ENCODE results near the gene OPRM1.

OPRM1 gene

DNA sequence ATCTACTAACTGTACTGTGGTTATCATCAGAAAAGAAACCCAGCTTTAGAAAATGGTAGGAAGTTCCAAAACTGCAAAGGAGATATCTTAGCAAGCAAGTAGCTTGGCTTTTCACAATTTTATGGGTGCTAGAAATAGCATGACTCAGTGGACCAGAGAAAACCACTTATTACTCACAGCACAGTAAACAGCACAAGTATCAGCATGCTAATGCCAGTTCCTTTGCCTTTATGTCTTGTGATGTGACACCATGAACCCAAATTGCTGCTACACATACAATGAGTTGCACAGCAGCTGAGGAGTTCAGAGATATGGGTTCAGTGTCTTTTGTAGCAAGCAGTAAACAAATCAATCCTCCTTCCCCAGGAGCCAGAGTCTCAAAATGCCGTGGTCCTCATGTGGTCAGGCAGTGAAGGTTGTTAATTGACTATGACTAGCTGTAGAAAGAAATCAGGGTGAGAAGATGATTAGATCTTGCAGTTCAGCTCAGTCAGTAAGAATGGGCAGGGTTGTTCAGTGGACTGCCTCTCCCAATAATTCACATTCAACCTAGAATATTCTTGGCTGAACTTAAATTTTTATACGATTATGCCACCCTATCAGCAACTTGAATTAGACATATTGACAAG, 73.3 kb downstream of the OPRM1 start:
- no peaks in the 10 kb centered on the region for H3K27me3 ChIP-seq (ENCODE audit: control insufficient read depth, low read length)
- H3K9me3 ChIP-seq (ENCODE audit: control insufficient read depth, insufficient read depth, low read length) = no peaks in the 10 kb centered on the region
- no peaks in the 10 kb centered on the region for H3F3A ChIP-seq (ENCODE audit: control insufficient read depth, insufficient read depth)
- no peaks in the 10 kb centered on the region for H3K36me3 ChIP-seq (ENCODE audit: control insufficient read depth, low read length)
- TF ChIP-seq, protein P1, sequence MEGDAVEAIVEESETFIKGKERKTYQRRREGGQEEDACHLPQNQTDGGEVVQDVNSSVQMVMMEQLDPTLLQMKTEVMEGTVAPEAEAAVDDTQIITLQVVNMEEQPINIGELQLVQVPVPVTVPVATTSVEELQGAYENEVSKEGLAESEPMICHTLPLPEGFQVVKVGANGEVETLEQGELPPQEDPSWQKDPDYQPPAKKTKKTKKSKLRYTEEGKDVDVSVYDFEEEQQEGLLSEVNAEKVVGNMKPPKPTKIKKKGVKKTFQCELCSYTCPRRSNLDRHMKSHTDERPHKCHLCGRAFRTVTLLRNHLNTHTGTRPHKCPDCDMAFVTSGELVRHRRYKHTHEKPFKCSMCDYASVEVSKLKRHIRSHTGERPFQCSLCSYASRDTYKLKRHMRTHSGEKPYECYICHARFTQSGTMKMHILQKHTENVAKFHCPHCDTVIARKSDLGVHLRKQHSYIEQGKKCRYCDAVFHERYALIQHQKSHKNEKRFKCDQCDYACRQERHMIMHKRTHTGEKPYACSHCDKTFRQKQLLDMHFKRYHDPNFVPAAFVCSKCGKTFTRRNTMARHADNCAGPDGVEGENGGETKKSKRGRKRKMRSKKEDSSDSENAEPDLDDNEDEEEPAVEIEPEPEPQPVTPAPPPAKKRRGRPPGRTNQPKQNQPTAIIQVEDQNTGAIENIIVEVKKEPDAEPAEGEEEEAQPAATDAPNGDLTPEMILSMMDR (IDR thresholded peaks at IDR 0.05; ENCODE audit: low read depth, low read length, poor library complexity, severe bottlenecking) = no peak
- H3K4me2 ChIP-seq (ENCODE audit: low read length) = no peak overlapping the region
- H3K27ac ChIP-seq (ENCODE audit: low read depth, low read length) = no peak overlapping the region
- no peaks in the 10 kb centered on the region for H3K9me2 ChIP-seq (replicated peaks; ENCODE audit: control insufficient read depth, low read length)
- no peaks in the 10 kb centered on the region for H4K20me1 ChIP-seq (ENCODE audit: control insufficient read depth, insufficient read depth, low read depth, low read length)
- no peak overlapping the region for H3K4me3 ChIP-seq (ENCODE audit: low read length)
- no peaks in the 10 kb centered on the region for H3K4me1 ChIP-seq (ENCODE audit: control insufficient read depth, low read length)
- H3K79me2 ChIP-seq (ENCODE audit: control insufficient read depth, low read length) = no peaks in the 10 kb centered on the region

DNA sequence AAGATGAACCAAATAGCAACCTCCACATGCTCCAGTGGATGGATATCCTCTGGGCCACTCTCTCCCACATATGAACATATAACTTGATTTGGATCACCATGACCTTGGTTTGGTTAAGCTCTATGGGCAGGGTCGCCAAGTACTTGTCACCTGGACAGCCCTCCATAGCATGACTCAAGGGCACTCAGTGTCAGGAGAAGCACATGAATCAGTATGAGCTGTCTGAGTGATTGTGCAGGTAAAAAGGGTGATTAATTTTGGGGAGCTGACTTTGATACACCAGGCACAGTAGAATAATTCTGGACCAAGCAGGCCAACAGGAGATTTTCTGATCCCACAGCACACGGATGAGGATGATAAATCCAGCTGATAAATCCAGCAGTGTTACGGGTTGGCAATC, 74.4 kb downstream of the OPRM1 start:
- Histone ChIP-seq H4K20me1 (ENCODE audit: control insufficient read depth, insufficient read depth, low read depth, low read length) (no peaks in the 10 kb centered on the region), H3K27me3 (ENCODE audit: control insufficient read depth, low read length) (no peaks in the 10 kb centered on the region), H3K9me3 (ENCODE audit: control insufficient read depth, insufficient read depth, low read length) (no peaks in the 10 kb centered on the region), H3K4me2 (ENCODE audit: low read length) (no peak overlapping the region), H3K36me3 (ENCODE audit: control insufficient read depth, low read length) (no peaks in the 10 kb centered on the region), H3K4me1 (ENCODE audit: control insufficient read depth, low read length) (no peaks in the 10 kb centered on the region), H3K9me2 (replicated peaks; ENCODE audit: control insufficient read depth, low read length) (no peaks in the 10 kb centered on the region), H3F3A (ENCODE audit: control insufficient read depth, insufficient read depth) (no peaks in the 10 kb centered on the region), H3K79me2 (ENCODE audit: control insufficient read depth, low read length) (no peaks in the 10 kb centered on the region), H3K4me3 (ENCODE audit: low read length) (no peak overlapping the region), H3K27ac (ENCODE audit: low read depth, low read length) (no peak overlapping the region)
- TF ChIP-seq, protein P1 (IDR thresholded peaks at IDR 0.05; ENCODE audit: low read depth, low read length, poor library complexity, severe bottlenecking) = no peak
- no peak for TF ChIP-seq EZH2phosphoT487 (IDR thresholded peaks at IDR 0.05; ENCODE audit: borderline replicate concordance, low read length)

DNA sequence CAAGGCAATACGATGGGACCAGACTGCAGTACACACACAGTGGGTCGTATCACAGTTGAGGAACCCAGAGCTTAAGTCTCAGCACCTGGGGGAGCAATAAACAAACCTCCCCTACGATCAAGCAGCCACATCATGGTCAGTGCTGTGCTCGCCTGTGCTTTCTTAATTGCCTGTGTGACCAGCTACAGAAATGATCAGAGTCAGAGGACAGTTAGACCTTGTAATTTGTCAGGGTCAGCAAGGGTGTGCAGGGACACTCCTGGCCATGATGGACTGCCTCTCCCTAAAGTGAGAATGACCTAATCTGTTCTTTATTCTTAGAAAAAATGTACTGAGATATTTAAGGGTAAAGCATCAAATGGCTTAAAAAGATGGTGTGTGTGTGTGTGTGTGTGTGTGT, 78.4 kb downstream of the OPRM1 start:
- no peaks in the 10 kb centered on the region for H3F3A ChIP-seq (ENCODE audit: control insufficient read depth, insufficient read depth)
- H3K9me2 ChIP-seq (replicated peaks; ENCODE audit: control insufficient read depth, low read length) = no peaks in the 10 kb centered on the region
- H3K4me2 ChIP-seq (ENCODE audit: low read length) = no peak overlapping the region
- TF ChIP-seq, protein P1 (IDR thresholded peaks at IDR 0.05; ENCODE audit: low read depth, low read length, poor library complexity, severe bottlenecking) = no peak
- TF ChIP-seq EZH2phosphoT487 (IDR thresholded peaks at IDR 0.05; ENCODE audit: borderline replicate concordance, low read length) = no peak
- H3K4me1 ChIP-seq (ENCODE audit: control insufficient read depth, low read length) = no peaks in the 10 kb centered on the region
- no peak overlapping the region for H3K4me3 ChIP-seq (ENCODE audit: low read length)
- H4K20me1 ChIP-seq (ENCODE audit: control insufficient read depth, insufficient read depth, low read depth, low read length) = no peaks in the 10 kb centered on the region
- H3K79me2 ChIP-seq (ENCODE audit: control insufficient read depth, low read length) = no peaks in the 10 kb centered on the region
- H3K36me3 ChIP-seq (ENCODE audit: control insufficient read depth, low read length) = no peaks in the 10 kb centered on the region
- H3K27ac ChIP-seq (ENCODE audit: low read depth, low read length) = no peak overlapping the region
- H3K27me3 ChIP-seq (ENCODE audit: control insufficient read depth, low read length) = no peaks in the 10 kb centered on the region
- no peaks in the 10 kb centered on the region for H3K9me3 ChIP-seq (ENCODE audit: control insufficient read depth, insufficient read depth, low read length)
